Measurements from ENCODE around the gene SLC25A22.

DNA sequence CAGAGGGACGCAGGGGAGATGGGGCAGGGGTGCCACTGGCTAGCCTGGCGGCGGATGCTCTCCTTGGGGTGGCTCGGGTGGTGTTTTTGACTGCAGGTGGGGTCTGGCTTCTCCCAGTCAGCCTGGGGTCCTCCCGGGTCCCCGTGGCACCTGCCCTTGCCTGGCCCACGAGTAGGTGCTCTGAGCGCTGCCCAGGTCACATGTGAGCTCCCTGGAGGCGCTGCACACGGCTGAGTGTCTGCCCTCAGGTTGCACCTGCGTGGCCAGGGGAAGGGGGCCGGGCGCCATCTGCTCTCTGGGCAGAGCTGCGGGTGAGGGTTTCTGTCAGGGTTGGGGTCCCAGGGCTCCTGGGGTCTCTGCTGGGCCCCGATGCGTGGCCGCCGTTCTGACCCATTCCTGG is 49.8 kb upstream of the SLC25A22 start:
- TF ChIP-seq, protein P1, sequence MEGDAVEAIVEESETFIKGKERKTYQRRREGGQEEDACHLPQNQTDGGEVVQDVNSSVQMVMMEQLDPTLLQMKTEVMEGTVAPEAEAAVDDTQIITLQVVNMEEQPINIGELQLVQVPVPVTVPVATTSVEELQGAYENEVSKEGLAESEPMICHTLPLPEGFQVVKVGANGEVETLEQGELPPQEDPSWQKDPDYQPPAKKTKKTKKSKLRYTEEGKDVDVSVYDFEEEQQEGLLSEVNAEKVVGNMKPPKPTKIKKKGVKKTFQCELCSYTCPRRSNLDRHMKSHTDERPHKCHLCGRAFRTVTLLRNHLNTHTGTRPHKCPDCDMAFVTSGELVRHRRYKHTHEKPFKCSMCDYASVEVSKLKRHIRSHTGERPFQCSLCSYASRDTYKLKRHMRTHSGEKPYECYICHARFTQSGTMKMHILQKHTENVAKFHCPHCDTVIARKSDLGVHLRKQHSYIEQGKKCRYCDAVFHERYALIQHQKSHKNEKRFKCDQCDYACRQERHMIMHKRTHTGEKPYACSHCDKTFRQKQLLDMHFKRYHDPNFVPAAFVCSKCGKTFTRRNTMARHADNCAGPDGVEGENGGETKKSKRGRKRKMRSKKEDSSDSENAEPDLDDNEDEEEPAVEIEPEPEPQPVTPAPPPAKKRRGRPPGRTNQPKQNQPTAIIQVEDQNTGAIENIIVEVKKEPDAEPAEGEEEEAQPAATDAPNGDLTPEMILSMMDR (IDR thresholded peaks at IDR 0.05): no peak
- no peak for TF ChIP-seq EP300 (IDR thresholded peaks at IDR 0.05)
